ENCODE data around the gene CTDSP1. TPM values are rescaled to one million over a fixed set of nuclear protein-coding genes. Genes with fewer than 3 reads are reported as not detected.

The CTDSP1 gene
- total RNA-seq, 1 donor from 2014 or later: 41.8 TPM

DNA sequence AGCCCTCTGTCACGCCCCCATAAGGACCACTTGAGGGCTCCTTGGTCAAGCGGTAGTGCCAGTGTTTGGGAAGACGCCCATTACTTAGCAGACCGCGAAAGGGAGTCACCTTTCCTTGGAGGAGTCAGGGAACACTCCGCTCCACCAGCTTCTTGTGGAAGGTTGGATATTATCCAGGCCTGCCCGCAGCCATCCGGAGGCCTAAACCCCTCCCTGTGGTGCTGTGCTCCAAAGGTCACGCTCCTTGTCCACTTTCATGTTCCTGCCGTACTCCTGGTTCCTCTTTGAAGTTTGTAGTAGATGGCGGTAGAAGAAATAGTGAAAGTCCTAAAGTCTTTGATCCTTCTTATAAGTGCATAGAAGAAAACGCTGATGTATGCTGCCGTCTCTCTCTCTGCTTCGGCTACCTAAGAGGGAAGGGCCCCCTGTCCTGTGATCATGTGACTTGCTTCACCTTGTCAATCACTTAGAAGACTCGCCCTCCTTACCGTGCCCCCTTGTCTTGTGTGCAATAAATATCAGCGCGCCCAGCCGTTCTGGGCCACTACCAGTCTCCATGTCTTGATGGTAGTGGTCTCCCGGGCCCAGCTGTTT is 44.7 kb upstream of the CTDSP1 start:
- no peak overlapping the region for H3K4me2 ChIP-seq (ENCODE audit: low read length)
- DNase-seq (ENCODE audit: low read depth): no peak

DNA sequence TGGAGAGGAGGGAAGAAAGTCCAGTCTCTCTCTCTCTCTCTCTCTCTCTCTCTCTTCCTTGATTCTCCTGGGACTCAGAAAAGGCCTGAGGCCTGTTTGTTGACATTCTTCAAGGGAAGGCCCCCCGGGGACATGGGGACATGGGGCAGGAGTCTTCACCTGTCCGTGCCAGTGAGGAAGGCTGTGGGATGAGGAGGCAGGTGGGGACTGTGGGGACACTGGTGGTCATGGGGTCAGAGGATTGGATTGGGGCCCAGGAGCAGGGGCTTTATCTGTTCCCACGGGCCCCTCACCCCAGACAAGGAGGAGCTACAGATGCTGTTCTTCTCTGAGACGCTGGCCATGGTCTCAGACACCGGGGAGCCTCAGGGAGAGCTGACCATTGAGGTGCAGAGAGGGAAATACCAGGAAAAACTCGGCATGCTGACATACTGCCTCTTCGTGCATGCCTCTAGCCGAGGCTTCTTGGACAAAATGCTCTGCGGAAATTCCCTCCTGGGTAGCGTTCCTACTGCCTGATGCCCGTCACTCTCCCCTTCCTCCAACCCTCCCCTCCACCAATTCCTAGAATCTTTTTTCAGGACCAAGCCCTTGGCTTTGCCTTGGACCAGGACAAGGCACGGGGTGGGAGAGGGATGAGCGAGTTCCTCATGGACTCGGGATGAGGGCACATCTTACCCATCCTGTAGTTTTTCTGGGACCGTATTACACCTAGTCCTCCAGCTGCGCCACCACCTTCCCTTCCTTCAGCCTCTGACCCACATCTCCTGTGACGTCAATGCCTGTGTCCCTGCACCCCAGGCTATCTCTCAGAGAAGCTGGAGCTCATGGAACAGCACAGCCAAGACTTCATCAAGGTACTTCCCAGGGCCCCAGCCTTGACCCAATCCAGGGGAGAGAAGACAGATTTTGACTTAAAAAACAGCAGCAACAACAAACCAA is 42.2 kb upstream of the CTDSP1 start:
- H3K4me3 ChIP-seq (ENCODE audit: insufficient read depth, low read depth, low read length): no peak overlapping the region
- peak overlapping the region; percentile 3 for H2AFZ ChIP-seq (ENCODE audit: low read depth, low read length)
- H3K27me3 ChIP-seq (ENCODE audit: insufficient read depth, low read length): peaks cover 2% of the 10 kb centered on the region
- H3K4me3 Mint-ChIP-seq (ENCODE audit: unreplicated experiment): no peak overlapping the region
- no peak for FAIRE-seq
- peaks cover 9% of the 10 kb centered on the region for H3K27me3 Mint-ChIP-seq (ENCODE audit: low read depth, unreplicated experiment)
- H3K4me1 Mint-ChIP-seq (ENCODE audit: low read depth, unreplicated experiment): no peaks in the 10 kb centered on the region
- no peak overlapping the region for H3K4me2 ChIP-seq (ENCODE audit: low read length)
- H3K4me1 ChIP-seq (ENCODE audit: insufficient read depth, low read length): no peaks in the 10 kb centered on the region
- H3K36me3 ChIP-seq (ENCODE audit: insufficient read depth, low read length): no peaks in the 10 kb centered on the region
- DNase-seq (ENCODE audit: low read depth): no peak
- no peaks in the 10 kb centered on the region for H3K9me3 ChIP-seq (ENCODE audit: insufficient read depth, low read depth, low read length)
- no peak overlapping the region for H3K9ac ChIP-seq (ENCODE audit: low read length)
- peaks cover 5% of the 10 kb centered on the region for H3K36me3 Mint-ChIP-seq (ENCODE audit: low read depth, unreplicated experiment)
- no peak overlapping the region for H3K27ac Mint-ChIP-seq (ENCODE audit: unreplicated experiment)
- H3K9me3 Mint-ChIP-seq (ENCODE audit: unreplicated experiment): peaks cover 4% of the 10 kb centered on the region
- TF ChIP-seq, protein P1, sequence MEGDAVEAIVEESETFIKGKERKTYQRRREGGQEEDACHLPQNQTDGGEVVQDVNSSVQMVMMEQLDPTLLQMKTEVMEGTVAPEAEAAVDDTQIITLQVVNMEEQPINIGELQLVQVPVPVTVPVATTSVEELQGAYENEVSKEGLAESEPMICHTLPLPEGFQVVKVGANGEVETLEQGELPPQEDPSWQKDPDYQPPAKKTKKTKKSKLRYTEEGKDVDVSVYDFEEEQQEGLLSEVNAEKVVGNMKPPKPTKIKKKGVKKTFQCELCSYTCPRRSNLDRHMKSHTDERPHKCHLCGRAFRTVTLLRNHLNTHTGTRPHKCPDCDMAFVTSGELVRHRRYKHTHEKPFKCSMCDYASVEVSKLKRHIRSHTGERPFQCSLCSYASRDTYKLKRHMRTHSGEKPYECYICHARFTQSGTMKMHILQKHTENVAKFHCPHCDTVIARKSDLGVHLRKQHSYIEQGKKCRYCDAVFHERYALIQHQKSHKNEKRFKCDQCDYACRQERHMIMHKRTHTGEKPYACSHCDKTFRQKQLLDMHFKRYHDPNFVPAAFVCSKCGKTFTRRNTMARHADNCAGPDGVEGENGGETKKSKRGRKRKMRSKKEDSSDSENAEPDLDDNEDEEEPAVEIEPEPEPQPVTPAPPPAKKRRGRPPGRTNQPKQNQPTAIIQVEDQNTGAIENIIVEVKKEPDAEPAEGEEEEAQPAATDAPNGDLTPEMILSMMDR (IDR thresholded peaks at IDR 0.05; ENCODE audit: insufficient read depth, low read depth, low read length): no peak
- no peak for TF ChIP-seq EZH2 (IDR thresholded peaks at IDR 0.05; ENCODE audit: insufficient read depth, low read length)
- no peaks in the 10 kb centered on the region for H4K20me1 ChIP-seq (ENCODE audit: insufficient read depth, low read length)
- H3K79me2 ChIP-seq (ENCODE audit: insufficient read depth, low read length): no peaks in the 10 kb centered on the region
- no peak overlapping the region for H3K27ac ChIP-seq (ENCODE audit: low read depth, low read length)

More for the DNA sequence above, 44.7 kb upstream of the CTDSP1 start:
- TF ChIP-seq, protein P1 (IDR thresholded peaks at IDR 0.05; ENCODE audit: insufficient read depth, low read depth, low read length): no peak
- TF ChIP-seq EZH2 (IDR thresholded peaks at IDR 0.05; ENCODE audit: insufficient read depth, low read length): no peak
- H3K79me2 ChIP-seq (ENCODE audit: insufficient read depth, low read length): no peaks in the 10 kb centered on the region
- H3K36me3 ChIP-seq (ENCODE audit: insufficient read depth, low read length): no peaks in the 10 kb centered on the region
- no peaks in the 10 kb centered on the region for H3K9me3 ChIP-seq (ENCODE audit: insufficient read depth, low read depth, low read length)
- H3K4me1 ChIP-seq (ENCODE audit: insufficient read depth, low read length): no peaks in the 10 kb centered on the region
- no peaks in the 10 kb centered on the region for H3K4me1 Mint-ChIP-seq (ENCODE audit: low read depth, unreplicated experiment)
- H3K9ac ChIP-seq (ENCODE audit: low read length): no peak overlapping the region
- no peak overlapping the region for H3K27ac ChIP-seq (ENCODE audit: low read depth, low read length)
- H3K27me3 Mint-ChIP-seq (ENCODE audit: low read depth, unreplicated experiment): peaks cover 8% of the 10 kb centered on the region
- FAIRE-seq: no peak
- peaks cover 2% of the 10 kb centered on the region for H3K27me3 ChIP-seq (ENCODE audit: insufficient read depth, low read length)
- no peak overlapping the region for H3K27ac Mint-ChIP-seq (ENCODE audit: unreplicated experiment)
- H3K9me3 Mint-ChIP-seq (ENCODE audit: unreplicated experiment): peaks cover 13% of the 10 kb centered on the region
- no peak overlapping the region for H2AFZ ChIP-seq (ENCODE audit: low read depth, low read length)
- H3K4me3 Mint-ChIP-seq (ENCODE audit: unreplicated experiment): no peak overlapping the region
- peaks cover 7% of the 10 kb centered on the region for H3K36me3 Mint-ChIP-seq (ENCODE audit: low read depth, unreplicated experiment)
- H3K4me3 ChIP-seq (ENCODE audit: insufficient read depth, low read depth, low read length): no peak overlapping the region
- no peaks in the 10 kb centered on the region for H4K20me1 ChIP-seq (ENCODE audit: insufficient read depth, low read length)

All from astrocyte (in vitro differentiated cells and primary cell).